Esophagus squamous epithelium (tissue), 4 donors: ENCODE results near the gene CFC1B.
"Not testable (repeated sequence)": the region's sequence is repeated elsewhere in the genome, so short reads cannot be mapped to it uniquely, and the experiment has no call there.

Experiments used
- POLR2A ChIP-seq, 4 donors: fragments of 450-650 bp; IDR thresholded peaks; one replicate each; pipeline ENCODE4 v1.6.1; 2017; ENCODE audit warnings: antibody characterized with exemption in 4 of 4, mild to moderate bottlenecking in 4 of 4, moderate library complexity in 3 of 4
- TF ChIP-seq, protein P1 (sequence below), 6 experiments: fragments of 450-650 bp in 4 of 6; fragments of 200-600 bp in 2 of 6; sonication (generic) in 2 of 6; IDR thresholded peaks; one replicate each; pipeline ENCODE4 v1.5.1; 2016 to 2019; ENCODE audit warnings: antibody characterized with exemption in 6 of 6, mild to moderate bottlenecking in 4 of 6, moderate library complexity in 4 of 6

DNA sequence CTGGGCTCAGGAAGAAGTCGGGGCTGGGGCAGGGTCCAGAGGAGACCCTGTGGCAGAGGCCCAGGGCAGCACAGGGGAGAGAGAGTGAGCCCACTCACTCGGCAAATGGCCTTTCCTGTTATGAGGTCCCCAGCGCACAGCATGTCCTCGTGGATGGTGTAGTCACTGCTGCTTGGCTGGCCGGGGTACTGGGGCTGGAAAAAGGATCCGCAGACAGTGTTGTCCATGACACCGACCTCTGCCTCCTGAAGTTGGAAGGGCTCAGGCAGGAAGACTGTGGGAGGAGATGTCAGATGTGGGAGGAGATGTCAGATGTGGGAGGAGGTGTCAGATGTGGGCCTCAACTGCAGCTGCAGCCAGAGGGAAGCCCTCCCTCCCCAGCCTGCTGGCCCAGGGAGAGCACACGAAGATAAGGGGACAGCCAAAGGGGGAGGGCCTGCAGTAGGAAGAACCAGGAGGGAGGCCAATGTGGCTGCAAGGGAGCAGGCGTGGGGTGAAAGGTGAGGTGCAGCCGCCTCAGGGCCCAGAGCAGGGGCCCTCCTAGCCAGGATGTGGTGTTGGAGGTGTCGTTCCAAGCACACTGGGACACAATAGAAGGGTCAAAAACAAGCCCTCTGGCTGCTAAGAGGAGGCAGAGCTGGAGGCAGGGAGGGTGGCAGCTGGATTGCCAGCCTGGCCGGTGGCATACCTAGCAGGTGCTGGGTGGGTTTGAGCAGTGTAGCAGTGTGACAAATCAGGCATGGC is 22.9 kb downstream of the CFC1B start:
- TF ChIP-seq, protein P1, sequence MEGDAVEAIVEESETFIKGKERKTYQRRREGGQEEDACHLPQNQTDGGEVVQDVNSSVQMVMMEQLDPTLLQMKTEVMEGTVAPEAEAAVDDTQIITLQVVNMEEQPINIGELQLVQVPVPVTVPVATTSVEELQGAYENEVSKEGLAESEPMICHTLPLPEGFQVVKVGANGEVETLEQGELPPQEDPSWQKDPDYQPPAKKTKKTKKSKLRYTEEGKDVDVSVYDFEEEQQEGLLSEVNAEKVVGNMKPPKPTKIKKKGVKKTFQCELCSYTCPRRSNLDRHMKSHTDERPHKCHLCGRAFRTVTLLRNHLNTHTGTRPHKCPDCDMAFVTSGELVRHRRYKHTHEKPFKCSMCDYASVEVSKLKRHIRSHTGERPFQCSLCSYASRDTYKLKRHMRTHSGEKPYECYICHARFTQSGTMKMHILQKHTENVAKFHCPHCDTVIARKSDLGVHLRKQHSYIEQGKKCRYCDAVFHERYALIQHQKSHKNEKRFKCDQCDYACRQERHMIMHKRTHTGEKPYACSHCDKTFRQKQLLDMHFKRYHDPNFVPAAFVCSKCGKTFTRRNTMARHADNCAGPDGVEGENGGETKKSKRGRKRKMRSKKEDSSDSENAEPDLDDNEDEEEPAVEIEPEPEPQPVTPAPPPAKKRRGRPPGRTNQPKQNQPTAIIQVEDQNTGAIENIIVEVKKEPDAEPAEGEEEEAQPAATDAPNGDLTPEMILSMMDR (IDR thresholded peaks at IDR 0.05): not testable (repeated sequence)
- not testable (repeated sequence) for TF ChIP-seq POLR2A (IDR thresholded peaks at IDR 0.05)
